ENCODE results near the gene PRDX6.
"Not testable (repeated sequence)": the region's sequence is repeated elsewhere in the genome, so short reads cannot be mapped to it uniquely, and the experiment has no call there.

Gene PRDX6

GRCh38 chr1:173507205-173507846 is 30.2 kb downstream of the PRDX6 start:
- Histone ChIP-seq H3K27me3 (ENCODE audit: control insufficient read depth in 2 of 2, insufficient read depth in 2 of 2, low read length in 2 of 2) (no peaks in the 10 kb centered on the region), H3K9me3 (ENCODE audit: control insufficient read depth in 2 of 2, low read length in 2 of 2) (no peaks in the 10 kb centered on the region), H3K36me3 (ENCODE audit: control insufficient read depth in 2 of 2, insufficient read depth in 2 of 2, low read length in 2 of 2) (no peaks in the 10 kb centered on the region), H3K4me3 (ENCODE audit: low read length in 2 of 2) (no peak overlapping the region), H3K4me1 (ENCODE audit: control insufficient read depth in 2 of 2, insufficient read depth in 2 of 2, low read length in 2 of 2) (peaks cover 9 to 10% of the 10 kb centered on the region in 2 donors), H3K9ac (ENCODE audit: low read depth in 1 of 2, low read length in 2 of 2) (no peak overlapping the region), H3K27ac (ENCODE audit: low read depth in 2 of 2, low read length in 2 of 2) (peak overlapping the region in 1 of 2 donors; percentile 53)

DNA sequence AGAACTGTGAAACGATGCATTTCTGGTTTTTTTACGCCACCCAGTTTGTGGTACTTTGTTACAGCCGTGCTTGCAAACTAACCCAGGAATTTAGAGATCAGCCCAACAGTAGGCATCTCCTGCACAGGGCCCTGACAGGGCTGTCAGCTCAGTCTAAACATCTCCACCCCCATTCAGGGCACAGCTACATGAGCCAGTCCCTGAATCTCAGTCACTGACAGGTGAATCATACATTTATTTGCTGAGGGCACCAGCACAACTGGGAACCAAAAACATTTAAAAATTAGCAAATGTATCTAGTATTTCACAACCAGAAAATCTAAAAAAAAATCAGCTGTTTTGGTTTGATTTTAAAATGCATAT is 30.7 kb downstream of the PRDX6 start:
- Histone ChIP-seq H3K27ac (ENCODE audit: low read depth in 2 of 2, low read length in 2 of 2) (peak overlapping the region in 1 of 2 donors; percentile 53), H3K9me3 (ENCODE audit: control insufficient read depth in 2 of 2, low read length in 2 of 2) (no peaks in the 10 kb centered on the region), H3K36me3 (ENCODE audit: control insufficient read depth in 2 of 2, insufficient read depth in 2 of 2, low read length in 2 of 2) (no peaks in the 10 kb centered on the region), H3K27me3 (ENCODE audit: control insufficient read depth in 2 of 2, insufficient read depth in 2 of 2, low read length in 2 of 2) (no peaks in the 10 kb centered on the region), H3K9ac (ENCODE audit: low read depth in 1 of 2, low read length in 2 of 2) (no peak overlapping the region), H3K4me1 (ENCODE audit: control insufficient read depth in 2 of 2, insufficient read depth in 2 of 2, low read length in 2 of 2) (peaks cover 9 to 10% of the 10 kb centered on the region in 2 donors), H3K4me3 (ENCODE audit: low read length in 2 of 2) (no peak overlapping the region)

GRCh38 chr1:173508541-173508940 is 31.4 kb downstream of the PRDX6 start:
- H3K36me3 ChIP-seq (ENCODE audit: control insufficient read depth in 2 of 2, insufficient read depth in 2 of 2, low read length in 2 of 2), result no peaks in the 10 kb centered on the region
- H3K9me3 ChIP-seq (ENCODE audit: control insufficient read depth in 2 of 2, low read length in 2 of 2), result no peaks in the 10 kb centered on the region
- no peak overlapping the region for H3K4me3 ChIP-seq (ENCODE audit: low read length in 2 of 2)
- H3K27me3 ChIP-seq (ENCODE audit: control insufficient read depth in 2 of 2, insufficient read depth in 2 of 2, low read length in 2 of 2), result no peaks in the 10 kb centered on the region
- H3K4me1 ChIP-seq (ENCODE audit: control insufficient read depth in 2 of 2, insufficient read depth in 2 of 2, low read length in 2 of 2), result peaks cover 9 to 10% of the 10 kb centered on the region in 2 donors
- H3K27ac ChIP-seq (ENCODE audit: low read depth in 2 of 2, low read length in 2 of 2), result no peak overlapping the region
- H3K9ac ChIP-seq (ENCODE audit: low read depth in 1 of 2, low read length in 2 of 2), result no peak overlapping the region

DNA sequence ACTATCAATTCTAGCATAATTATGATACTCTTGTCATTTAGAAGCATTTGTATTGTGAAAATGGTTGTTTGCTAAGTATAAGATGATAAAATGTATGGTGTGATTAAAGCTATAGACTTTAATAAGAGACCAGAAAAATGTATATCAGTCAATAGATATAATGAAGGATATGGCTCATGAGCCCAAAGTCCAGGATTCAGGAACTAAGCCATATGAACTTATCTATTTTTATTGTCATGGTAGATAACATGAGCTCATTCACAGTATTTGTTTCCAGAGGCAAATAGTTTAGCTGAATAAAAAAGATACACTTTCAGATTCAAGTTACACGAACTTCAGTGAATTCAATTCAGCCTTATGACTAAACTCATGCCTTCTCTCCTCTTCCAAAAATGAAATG is 32.7 kb downstream of the PRDX6 start:
- no peak overlapping the region for H3K9ac ChIP-seq (ENCODE audit: low read depth in 1 of 2, low read length in 2 of 2)
- H3K27ac ChIP-seq (ENCODE audit: low read depth in 2 of 2, low read length in 2 of 2), result no peak overlapping the region
- no peaks in the 10 kb centered on the region for H3K27me3 ChIP-seq (ENCODE audit: control insufficient read depth in 2 of 2, insufficient read depth in 2 of 2, low read length in 2 of 2)
- H3K4me1 ChIP-seq (ENCODE audit: control insufficient read depth in 2 of 2, insufficient read depth in 2 of 2, low read length in 2 of 2), result peaks cover 9 to 10% of the 10 kb centered on the region in 2 donors
- H3K9me3 ChIP-seq (ENCODE audit: control insufficient read depth in 2 of 2, low read length in 2 of 2), result no peaks in the 10 kb centered on the region
- no peak overlapping the region for H3K4me3 ChIP-seq (ENCODE audit: low read length in 2 of 2)
- H3K36me3 ChIP-seq (ENCODE audit: control insufficient read depth in 2 of 2, insufficient read depth in 2 of 2, low read length in 2 of 2), result no peaks in the 10 kb centered on the region

- not testable (repeated sequence) for H3K9ac ChIP-seq (ENCODE audit: low read depth in 1 of 2, low read length in 2 of 2); H3K27me3 ChIP-seq (ENCODE audit: control insufficient read depth in 2 of 2, insufficient read depth in 2 of 2, low read length in 2 of 2); H3K4me1 ChIP-seq (ENCODE audit: control insufficient read depth in 2 of 2, insufficient read depth in 2 of 2, low read length in 2 of 2); H3K4me3 ChIP-seq (ENCODE audit: low read length in 2 of 2); H3K9me3 ChIP-seq (ENCODE audit: control insufficient read depth in 2 of 2, low read length in 2 of 2); H3K36me3 ChIP-seq (ENCODE audit: control insufficient read depth in 2 of 2, insufficient read depth in 2 of 2, low read length in 2 of 2); H3K27ac ChIP-seq (ENCODE audit: low read depth in 2 of 2, low read length in 2 of 2)
Measured at GRCh38 chr1:173514503-173514902, 37.4 kb downstream of the PRDX6 start.

DNA sequence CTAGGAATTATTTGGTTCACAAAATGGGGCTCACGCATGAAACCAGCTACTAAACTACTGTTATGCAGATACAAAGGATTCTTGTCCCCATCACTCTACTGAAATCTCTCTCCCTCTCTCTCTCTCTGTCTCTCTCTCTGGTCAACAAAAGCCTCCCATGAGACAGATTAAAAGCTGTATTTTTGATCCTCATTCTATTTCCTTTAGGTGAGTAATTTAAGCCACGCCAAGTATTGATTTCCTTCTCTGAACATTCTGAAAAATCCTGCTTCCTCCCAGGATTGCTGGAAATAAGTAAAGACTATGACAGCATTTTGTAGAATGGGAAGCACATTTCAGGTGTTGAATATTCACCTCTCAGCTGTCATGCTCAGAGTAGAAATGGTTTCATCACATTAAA is 43.7 kb downstream of the PRDX6 start:
- H3K4me3 ChIP-seq (ENCODE audit: low read length in 2 of 2), result no peak overlapping the region
- H3K9me3 ChIP-seq (ENCODE audit: control insufficient read depth in 2 of 2, low read length in 2 of 2), result no peaks in the 10 kb centered on the region
- no peaks in the 10 kb centered on the region for H3K36me3 ChIP-seq (ENCODE audit: control insufficient read depth in 2 of 2, insufficient read depth in 2 of 2, low read length in 2 of 2)
- no peak overlapping the region for H3K9ac ChIP-seq (ENCODE audit: low read depth in 1 of 2, low read length in 2 of 2)
- H3K27ac ChIP-seq (ENCODE audit: low read depth in 2 of 2, low read length in 2 of 2), result no peak overlapping the region
- no peaks in the 10 kb centered on the region for H3K4me1 ChIP-seq (ENCODE audit: control insufficient read depth in 2 of 2, insufficient read depth in 2 of 2, low read length in 2 of 2)
- no peaks in the 10 kb centered on the region for H3K27me3 ChIP-seq (ENCODE audit: control insufficient read depth in 2 of 2, insufficient read depth in 2 of 2, low read length in 2 of 2)

GRCh38 chr1:173523329-173523728 is 46.2 kb downstream of the PRDX6 start:
- H3K9me3 ChIP-seq (ENCODE audit: control insufficient read depth in 2 of 2, low read length in 2 of 2), result no peaks in the 10 kb centered on the region
- no peak overlapping the region for H3K4me3 ChIP-seq (ENCODE audit: low read length in 2 of 2)
- no peaks in the 10 kb centered on the region for H3K4me1 ChIP-seq (ENCODE audit: control insufficient read depth in 2 of 2, insufficient read depth in 2 of 2, low read length in 2 of 2)
- H3K36me3 ChIP-seq (ENCODE audit: control insufficient read depth in 2 of 2, insufficient read depth in 2 of 2, low read length in 2 of 2), result no peaks in the 10 kb centered on the region
- no peak overlapping the region for H3K9ac ChIP-seq (ENCODE audit: low read depth in 1 of 2, low read length in 2 of 2)
- H3K27me3 ChIP-seq (ENCODE audit: control insufficient read depth in 2 of 2, insufficient read depth in 2 of 2, low read length in 2 of 2), result no peaks in the 10 kb centered on the region
- H3K27ac ChIP-seq (ENCODE audit: low read depth in 2 of 2, low read length in 2 of 2), result no peak overlapping the region

GRCh38 chr1:173525926-173526325 is 48.8 kb downstream of the PRDX6 start:
- Histone ChIP-seq H3K27ac (ENCODE audit: low read depth in 2 of 2, low read length in 2 of 2) (no peak overlapping the region), H3K27me3 (ENCODE audit: control insufficient read depth in 2 of 2, insufficient read depth in 2 of 2, low read length in 2 of 2) (no peaks in the 10 kb centered on the region), H3K4me3 (ENCODE audit: low read length in 2 of 2) (no peak overlapping the region), H3K9ac (ENCODE audit: low read depth in 1 of 2, low read length in 2 of 2) (no peak overlapping the region), H3K4me1 (ENCODE audit: control insufficient read depth in 2 of 2, insufficient read depth in 2 of 2, low read length in 2 of 2) (no peaks in the 10 kb centered on the region), H3K9me3 (ENCODE audit: control insufficient read depth in 2 of 2, low read length in 2 of 2) (no peaks in the 10 kb centered on the region), H3K36me3 (ENCODE audit: control insufficient read depth in 2 of 2, insufficient read depth in 2 of 2, low read length in 2 of 2) (no peaks in the 10 kb centered on the region)

- Histone ChIP-seq H3K4me3 (ENCODE audit: low read length in 2 of 2) (no peak overlapping the region), H3K4me1 (ENCODE audit: control insufficient read depth in 2 of 2, insufficient read depth in 2 of 2, low read length in 2 of 2) (no peaks in the 10 kb centered on the region), H3K9ac (ENCODE audit: low read depth in 1 of 2, low read length in 2 of 2) (no peak overlapping the region), H3K9me3 (ENCODE audit: control insufficient read depth in 2 of 2, low read length in 2 of 2) (no peaks in the 10 kb centered on the region), H3K27ac (ENCODE audit: low read depth in 2 of 2, low read length in 2 of 2) (no peak overlapping the region), H3K36me3 (ENCODE audit: control insufficient read depth in 2 of 2, insufficient read depth in 2 of 2, low read length in 2 of 2) (no peaks in the 10 kb centered on the region), H3K27me3 (ENCODE audit: control insufficient read depth in 2 of 2, insufficient read depth in 2 of 2, low read length in 2 of 2) (no peaks in the 10 kb centered on the region)
Measured at GRCh38 chr1:173527151-173527826, 50.2 kb downstream of the PRDX6 start.

DNA sequence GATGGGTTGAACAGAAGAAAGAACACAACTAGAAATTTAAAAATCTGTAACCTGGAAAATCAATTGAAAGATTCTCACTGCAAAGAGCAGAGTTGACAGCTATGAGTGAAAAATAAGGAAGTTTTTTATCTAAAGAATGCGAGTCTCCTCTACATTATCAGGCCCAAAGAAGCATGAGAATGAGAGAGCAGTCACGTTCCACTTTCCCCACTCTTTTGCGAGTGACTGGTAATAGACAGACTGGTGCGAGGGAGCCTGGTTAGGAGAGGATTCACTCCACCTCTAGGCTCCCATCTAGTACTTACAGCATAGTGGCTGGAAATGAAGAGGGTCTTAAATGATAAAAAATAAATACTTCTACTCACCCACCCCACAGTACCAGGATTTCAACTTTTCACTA is 52.0 kb downstream of the PRDX6 start:
- H3K4me1 ChIP-seq (ENCODE audit: control insufficient read depth in 2 of 2, insufficient read depth in 2 of 2, low read length in 2 of 2), result no peaks in the 10 kb centered on the region
- H3K27ac ChIP-seq (ENCODE audit: low read depth in 2 of 2, low read length in 2 of 2), result no peak overlapping the region
- no peaks in the 10 kb centered on the region for H3K36me3 ChIP-seq (ENCODE audit: control insufficient read depth in 2 of 2, insufficient read depth in 2 of 2, low read length in 2 of 2)
- no peaks in the 10 kb centered on the region for H3K9me3 ChIP-seq (ENCODE audit: control insufficient read depth in 2 of 2, low read length in 2 of 2)
- H3K4me3 ChIP-seq (ENCODE audit: low read length in 2 of 2), result no peak overlapping the region
- H3K9ac ChIP-seq (ENCODE audit: low read depth in 1 of 2, low read length in 2 of 2), result no peak overlapping the region
- no peaks in the 10 kb centered on the region for H3K27me3 ChIP-seq (ENCODE audit: control insufficient read depth in 2 of 2, insufficient read depth in 2 of 2, low read length in 2 of 2)

Measured in mucosa of rectum (tissue), 2 donors.